NCI-H2196 treated with DMSO at 0.1 percent for 48 hours (cell line): Measurements from ENCODE around the gene ZFP36.
A peak's percentile ranks its signal among the peaks of the same experiment; 100 is the strongest.
"Not testable (repeated sequence)": the region's sequence is repeated elsewhere in the genome, so short reads cannot be mapped to it uniquely, and the experiment has no call there.

Experiments used
- DNase-seq: peaks from one replicate; lab custom pipeline; 2025; ENCODE audit not compliant: unreplicated experiment; lab: John Stamatoyannopoulos, UW

ZFP36 gene, protein sequence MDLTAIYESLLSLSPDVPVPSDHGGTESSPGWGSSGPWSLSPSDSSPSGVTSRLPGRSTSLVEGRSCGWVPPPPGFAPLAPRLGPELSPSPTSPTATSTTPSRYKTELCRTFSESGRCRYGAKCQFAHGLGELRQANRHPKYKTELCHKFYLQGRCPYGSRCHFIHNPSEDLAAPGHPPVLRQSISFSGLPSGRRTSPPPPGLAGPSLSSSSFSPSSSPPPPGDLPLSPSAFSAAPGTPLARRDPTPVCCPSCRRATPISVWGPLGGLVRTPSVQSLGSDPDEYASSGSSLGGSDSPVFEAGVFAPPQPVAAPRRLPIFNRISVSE

DNA sequence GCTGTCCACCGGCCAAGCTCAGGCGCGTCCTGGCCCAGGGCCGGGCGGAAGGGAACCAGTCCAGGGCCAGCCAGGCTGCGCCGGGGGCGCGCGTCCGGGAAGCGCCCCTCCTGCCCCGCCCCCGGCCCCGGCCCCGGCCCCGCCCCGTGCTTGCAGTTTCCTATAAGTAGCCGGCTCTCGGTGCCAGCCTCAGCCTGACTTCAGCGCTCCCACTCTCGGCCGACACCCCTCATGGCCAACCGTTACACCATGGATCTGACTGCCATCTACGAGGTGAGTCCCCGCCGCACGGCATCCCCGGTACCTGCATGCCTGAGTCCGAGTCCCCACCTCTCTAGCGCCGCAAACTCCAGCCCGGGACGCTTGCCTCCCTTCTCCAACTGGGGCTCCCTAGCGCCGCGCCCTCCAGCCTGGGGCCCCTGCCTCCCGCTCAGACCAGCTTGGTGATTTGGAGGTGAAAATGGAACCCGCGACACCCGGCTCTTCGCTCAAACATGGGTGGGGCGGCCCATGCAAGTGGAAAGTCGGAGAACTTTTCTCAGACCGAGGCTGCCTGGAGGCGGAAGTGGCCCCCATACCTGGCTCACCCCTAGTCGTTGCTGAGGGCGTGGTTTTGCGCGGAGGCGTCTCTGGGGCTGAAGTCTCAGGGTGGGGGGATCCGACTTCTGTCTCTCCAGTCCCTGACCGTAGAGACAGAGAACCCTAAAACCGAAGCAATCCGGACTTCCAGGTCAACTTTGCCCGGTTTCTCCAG is at the start of gene ZFP36:
Gene ZFP36, plus strand, starts transcription at position 192 of the 754 bp plus-strand sequence. Its CDS starts 58 bp downstream, at position 250.
- peak; percentile 49 for DNase-seq

DNA sequence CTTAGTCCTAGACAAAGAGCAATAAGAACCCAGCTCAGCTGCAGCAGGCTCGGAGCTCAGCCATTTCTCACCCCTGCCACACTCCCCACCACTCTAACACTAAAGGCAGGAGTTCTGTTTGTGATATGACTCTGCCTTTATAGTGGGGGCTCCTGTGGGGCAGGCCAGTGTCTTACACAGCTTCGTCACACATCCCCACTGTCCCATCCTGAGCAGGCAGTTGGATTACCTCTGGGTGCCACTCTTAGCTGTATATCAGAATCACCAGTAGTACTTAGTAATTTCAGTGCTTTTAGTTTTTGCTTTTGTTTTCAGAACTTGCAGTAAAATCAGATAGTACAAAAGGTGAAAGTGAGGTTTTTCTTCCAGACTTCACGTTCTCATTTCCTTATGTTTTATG is 47.6 kb upstream of the ZFP36 start:
- DNase-seq = no peak

DNA sequence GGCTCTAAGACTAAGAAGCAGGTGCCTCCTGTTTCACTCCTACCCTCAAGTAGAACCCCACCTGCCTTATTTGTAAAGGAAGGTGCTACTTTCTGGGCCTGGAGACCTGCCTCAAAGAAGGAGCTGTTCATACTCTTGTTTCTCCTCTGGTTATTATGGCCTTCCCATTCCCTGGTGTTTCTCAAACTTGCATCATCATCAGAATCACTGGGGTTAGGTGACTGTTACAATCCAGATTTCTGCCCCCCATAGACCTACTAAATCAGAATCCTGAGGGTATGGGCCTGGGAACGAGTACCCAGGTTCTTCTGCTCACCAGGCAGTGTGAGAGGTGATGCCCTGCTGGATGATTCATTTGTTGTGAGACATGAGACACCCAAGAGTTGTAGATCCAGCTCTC is 46.0 kb upstream of the ZFP36 start:
- no peak for DNase-seq

DNA sequence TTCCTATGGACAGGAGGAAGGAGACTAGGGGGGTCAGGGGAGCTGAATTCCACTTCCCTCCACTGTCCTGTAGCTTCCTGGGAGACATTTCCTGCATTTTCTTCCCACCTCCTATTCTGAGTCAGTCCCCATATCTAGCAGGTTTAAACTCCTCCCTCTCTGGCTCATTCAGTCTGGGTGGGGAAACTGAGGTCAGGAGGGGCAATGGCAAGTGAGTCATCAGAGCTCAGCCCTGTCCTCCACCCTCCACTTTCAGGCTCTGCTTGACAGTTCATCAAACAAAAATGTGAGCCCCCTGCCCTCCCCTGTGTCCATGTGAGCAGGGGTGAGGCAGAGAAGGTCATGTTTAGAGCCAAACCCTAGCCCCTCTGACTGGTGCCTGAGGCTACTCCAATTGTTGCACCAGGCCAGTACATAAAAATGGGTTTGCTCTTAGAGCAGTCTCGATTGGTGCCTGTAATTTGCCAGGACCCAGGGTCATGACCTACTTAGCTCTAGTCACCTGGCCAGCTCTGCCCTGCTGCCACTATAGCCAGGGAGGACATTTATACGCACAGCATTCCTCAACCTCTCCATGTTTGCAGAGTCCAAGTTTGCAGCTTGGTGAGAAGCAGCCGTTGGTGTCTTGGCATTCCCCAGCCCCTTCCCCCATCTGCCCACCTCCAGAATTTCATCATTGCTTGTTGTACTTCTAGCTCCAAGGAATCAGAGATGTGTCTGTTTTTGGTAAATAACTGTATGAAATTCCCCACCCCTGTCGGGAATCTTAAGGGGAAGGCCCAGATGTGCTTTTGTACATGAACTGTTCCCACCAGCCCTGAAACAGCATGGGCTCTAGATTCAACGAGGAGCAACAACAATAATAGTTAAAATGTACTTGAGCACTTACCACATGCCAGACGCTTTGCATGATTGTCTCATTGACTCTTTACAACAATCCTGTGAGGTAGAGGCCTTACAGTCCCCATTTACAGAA is 43.7 kb upstream of the ZFP36 start:
- DNase-seq = no peak

DNA sequence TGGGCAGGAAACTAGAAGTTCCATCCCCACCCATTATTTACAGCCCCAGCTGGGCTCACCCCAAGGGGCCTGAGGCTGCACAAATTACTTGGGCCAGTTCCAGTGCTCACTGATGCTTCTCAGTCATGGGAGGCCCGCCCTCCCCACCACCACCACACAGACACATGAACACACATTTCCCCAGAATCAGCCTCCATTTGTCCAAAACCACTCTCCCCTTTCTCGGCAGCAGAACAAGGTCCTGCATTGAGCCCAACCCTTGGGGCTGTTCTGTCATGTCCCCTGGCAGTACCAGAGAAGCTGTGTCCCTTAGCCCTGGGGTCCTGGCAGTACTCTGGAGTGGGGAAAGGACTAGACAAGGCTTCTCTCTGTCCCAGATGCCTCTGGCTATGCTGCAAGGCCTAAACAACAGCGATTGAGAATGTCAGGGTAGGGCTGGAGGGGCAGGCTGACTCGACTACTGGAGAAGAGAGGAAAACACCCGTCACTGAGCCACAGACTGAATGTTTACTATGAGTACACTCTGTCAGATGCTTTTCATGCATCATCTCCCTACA is 42.7 kb upstream of the ZFP36 start:
- DNase-seq = no peak

DNA sequence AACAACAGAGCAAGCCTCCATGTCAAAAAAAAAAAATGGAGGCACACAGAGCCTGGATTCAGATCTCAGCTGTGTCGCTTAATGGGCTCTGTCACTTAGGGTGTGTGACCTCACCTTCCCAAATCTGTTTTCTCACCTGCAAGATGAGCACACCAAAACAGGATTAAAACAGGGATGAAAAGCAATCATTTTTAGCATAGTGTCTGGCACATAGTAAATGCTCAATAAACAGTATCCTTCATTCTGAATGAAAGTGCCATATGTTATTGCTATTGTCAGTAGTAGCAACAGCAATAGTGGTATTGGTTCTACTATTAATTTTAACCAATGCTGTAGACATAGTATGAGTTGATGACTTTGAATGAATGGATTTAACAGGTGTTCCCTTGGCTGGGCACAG is 41.1 kb upstream of the ZFP36 start:
- DNase-seq = no peak

DNA sequence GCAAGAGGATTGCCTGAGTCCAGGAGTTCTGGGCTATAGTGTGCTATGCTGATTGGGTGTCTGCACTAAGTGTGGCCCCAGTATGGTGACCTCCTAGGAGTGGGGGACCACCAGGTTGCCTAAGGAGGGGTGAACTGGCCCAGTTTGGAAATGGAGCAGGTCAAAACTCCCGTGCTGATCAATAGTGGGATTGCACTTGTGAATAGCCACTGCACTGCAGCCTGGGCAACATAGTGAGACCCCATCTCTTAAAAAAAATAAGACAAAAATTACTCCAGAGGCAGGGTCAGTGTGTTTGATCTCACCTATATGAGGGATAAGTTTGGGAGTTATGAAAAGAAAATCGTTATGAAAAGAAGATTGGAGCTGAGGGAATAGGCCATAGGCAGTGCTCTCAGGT is 37.4 kb upstream of the ZFP36 start:
- no peak for DNase-seq

DNA sequence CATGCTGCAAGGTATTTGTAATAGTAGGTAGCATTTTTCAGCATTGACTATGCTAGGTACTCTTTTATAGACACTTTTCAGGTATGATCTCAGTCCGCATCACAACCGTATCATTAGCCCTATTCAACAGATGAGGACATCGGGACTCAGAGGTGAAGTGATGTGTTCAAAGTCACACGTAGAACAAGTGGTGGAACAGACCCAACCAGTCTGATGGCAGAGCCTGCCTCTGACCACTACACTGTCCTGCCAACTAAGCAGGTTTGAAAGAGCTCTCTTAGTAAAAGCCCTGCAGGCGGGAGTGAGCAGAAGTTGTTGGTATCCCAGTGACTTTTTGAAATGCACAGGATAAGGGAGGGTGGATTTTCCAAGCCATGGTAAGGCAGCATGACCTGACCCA is 35.9 kb upstream of the ZFP36 start:
- DNase-seq = no peak

DNA sequence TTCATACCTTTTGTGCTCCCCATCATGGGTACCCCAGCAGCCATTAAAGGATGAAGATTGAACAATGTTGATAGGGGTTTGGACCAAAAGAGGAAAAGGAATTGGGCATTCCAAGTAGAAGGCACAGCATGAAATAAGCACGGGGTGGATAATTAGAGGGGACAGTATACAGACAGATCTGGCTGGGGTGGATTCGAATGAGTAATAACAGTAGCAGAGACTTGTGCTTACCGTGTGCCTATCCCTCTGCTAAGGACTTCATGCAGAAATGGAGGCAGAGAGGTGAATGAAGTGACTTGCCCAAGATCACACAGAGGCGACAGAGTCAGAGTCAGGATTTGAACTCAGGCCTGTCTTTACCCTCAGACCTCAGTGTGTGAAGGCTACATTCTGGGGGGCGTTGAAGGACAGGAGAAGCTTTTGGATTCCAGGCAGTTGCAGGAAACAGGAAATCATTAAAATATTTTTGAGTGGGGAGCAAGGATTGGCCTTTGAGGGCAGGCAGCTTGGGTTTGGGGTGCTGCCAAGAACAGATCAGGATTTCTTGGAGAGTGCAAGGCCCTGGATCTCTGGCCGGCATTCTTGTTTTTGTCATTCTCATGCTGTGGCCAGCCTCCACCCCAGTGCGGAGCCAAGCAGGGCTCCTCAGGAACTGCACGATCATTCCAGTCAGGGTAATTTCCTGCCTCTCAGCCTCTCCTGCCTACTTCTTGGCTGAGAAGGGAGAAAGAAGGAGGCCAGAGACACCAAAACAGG is 34.4 kb upstream of the ZFP36 start:
- no peak for DNase-seq

DNA sequence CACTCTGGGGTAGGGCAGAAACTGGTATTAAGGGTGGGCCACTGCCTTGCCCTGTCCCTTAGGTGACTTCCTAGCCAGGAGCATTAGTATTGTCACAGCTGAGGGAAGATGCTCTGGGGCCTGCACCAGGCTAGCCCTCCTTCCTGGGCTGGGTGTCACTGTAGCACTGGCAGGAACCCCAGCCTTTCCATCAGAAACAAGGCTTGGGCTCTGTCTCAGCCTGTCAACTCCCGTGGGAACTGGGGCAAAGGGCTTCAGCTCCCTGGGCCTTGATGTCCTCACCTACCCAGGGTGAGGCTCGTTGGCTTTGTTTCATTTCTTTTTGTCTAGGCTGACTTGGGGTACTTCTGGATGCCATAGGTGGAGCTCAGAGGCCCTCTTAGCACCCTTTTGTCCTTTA is 33.7 kb upstream of the ZFP36 start:
- DNase-seq = no peak

DNA sequence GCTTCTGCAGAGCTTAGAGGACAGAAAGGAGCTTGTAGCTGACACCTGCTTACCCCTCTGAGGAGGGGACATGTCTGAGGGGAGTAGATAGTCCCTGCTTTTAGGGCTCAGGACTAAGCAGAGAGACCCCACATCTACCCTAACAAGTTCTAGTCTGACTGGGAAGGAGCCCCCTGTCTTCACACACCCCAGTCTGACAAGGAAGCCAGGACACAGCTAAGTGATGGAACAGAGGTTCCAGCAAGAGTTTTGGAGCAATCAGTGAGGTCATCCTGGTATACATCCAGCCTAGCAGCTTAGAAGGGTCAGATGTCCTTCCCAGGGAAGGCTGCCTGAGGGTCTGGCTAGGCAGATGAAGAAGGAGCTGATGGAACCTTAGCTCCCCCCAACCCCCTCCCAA is 30.7 kb upstream of the ZFP36 start:
- DNase-seq = no peak

DNA sequence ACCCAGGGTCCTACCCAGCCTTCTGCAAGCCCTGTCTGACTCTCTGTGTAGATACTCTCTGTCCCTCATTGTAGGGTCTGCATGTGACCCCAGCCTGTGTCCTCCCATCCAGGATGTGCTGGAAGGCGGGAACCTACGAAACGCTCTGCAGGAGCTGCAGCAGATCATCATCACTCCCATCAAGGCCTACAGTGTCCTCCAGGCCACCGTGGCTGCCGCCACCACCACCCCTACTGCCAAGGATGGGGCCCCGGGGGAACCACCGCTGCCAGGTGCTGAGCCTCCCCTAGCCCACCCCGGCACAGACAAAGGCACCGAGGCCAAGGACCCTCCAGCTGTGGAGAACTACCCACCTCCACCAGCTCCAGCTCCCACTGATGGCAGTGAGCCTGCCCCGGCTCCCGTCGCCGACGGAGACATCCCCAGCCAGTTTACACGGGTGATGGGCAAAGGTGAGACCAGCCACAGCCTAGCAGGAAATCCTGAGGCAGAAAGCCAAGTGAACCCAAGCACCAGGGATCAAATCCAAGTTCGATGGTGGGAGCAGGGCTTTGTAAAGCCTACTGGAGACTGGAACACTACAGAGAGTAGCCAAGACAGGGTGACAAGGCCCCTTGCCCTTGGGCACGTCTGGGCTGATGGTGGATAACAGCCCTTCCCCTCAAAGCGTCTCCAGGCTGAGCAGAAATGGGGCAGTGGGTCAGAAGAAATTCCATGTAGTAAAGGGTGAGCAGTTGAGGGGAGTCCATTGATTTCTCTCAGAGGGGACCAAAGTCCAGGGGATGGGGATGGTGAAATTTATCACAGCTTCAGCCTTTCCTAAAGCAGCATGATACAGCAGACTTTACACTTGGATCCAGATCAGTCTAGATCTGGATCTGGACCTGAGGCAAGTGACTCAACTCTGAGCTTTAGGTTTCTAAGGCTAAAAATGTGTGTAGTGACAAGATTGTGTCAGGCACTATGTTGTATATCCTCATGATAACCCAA is 29.0 kb upstream of the ZFP36 start:
- no peak for DNase-seq

DNA sequence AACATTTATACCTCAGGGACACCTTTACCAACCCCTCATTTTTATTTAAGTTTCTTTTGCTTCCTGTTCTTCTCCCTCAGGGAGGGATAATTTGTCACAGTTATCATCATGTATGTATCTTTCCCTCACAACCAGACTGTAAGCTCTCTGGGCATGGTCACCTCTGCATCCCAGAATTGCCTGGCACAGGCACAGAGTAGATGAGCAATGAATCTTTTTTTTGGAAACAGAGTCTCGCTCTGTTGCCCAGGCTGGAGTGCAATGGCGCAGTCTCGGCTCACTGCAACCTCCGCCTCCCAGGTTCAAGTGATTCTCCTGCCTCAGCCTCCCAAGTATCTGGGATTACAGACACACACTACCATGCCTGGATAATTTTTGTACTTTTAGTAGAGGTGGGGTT is 27.3 kb upstream of the ZFP36 start:
- DNase-seq = not testable (repeated sequence)

DNA sequence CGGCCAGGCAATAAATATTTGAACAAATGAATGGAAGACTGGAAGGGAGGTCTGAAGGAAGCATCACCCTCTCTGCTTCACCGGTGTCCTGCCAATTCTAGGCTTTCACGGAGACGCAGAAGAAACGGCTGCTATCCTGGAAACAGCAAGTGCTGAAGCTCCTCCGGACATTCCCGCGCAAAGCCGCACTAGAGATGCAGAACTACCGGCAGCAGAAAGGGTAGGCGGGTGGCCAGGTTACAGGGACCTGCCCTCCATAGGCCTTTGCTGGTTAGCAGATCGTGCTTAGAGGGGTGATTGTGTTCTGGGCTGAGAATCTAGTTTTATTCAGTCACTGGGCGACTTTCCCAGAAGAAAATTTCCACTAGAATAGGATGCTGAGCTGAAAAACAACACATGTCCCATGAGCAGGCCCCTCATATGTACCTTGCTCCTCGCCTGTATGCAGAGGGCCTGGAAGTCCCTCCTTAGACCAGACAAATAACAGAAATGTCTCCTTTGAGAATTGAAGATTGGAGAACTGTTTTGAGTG is 26.7 kb upstream of the ZFP36 start:
- DNase-seq = no peak

DNA sequence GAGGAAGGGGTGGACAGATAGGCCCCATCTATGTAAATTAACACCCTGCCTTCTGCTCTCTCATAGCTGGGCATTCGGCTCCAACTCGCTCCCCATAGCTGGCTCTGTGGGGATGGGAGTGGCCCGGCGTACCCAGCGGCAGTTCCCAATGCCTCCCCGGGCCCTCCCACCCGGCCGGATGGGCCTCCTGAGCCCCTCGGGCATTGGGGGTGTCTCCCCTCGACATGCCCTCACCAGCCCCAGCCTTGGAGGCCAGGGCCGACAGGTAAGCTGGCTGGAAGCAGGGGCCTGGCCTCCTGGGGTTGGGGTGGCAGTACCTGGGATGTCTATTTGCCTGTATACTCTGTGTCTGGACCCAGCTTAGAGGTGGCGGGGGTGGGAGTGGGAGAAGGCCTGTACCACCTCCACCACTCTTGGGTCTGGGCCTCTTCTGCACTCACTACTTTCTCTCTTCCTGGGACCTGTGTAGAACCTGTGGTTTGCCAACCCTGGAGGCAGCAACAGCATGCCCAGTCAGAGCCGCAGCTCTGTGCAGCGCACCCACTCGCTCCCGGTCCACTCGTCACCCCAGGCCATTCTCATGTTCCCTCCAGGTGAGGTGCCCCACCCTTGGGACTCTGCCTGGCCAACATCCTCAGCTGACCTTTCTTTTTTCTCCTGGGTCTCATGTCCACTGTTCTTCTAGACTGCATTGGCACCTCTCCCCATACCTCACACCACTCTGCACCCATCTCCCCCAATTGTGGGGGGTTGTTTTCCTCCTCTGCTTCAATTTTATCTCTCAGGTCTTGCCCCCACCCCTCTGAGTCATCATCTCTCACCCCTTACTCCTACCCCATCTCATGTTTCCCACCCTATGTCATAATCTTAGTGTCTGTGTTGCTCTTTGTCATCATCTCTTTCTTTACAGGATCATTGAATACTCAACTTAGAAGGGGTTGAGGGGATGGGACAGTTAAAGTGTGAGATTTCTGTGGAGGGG is 25.8 kb upstream of the ZFP36 start:
- no peak for DNase-seq

DNA sequence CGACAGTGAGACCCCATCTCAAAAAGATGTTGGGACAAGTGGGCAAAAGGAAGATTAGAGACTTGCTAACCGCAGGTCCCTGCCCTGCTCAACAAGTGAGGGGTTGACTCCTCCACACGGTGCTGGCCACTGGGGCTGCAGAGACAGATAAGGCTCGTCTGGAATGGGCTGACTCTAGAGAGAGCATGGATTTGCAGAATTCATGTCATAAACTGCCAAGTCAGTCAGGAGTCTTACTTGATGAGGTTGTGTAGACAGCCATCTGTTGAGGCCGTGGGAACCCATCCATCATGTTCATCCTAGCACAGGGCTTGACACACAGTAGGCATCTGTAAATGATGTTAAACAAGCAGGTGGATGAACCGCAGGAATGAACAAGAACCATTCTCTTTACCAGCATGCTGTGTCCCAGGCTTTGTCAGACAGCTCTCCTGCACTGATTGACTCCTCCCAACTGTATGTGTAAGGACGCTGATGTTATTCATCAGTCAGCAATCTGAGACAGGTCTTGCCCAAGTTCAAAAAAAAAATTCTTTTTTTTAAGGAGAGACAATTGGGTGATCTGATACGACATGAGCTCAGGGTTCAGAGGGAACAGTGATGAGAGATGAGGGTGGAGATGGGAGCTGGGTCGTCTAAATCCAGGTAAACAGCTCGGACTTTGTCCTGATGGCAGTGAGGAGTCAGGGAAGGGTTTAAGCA is 24.6 kb upstream of the ZFP36 start:
- no peak for DNase-seq
